Dedifferentiated amniotic fluid mesenchymal stem cell (primary cell): ENCODE measurements around the gene CYP46A1.
A peak's percentile ranks its signal among the peaks of the same experiment; 100 is the strongest.
"Not testable (repeated sequence)": the region's sequence is repeated elsewhere in the genome, so short reads cannot be mapped to it uniquely, and the experiment has no call there.

Experiments
- DNase-seq: peaks from one replicate; pipeline ENCODE4 v3.0.0-alpha.2; 2016; ENCODE audit errors: extremely low spot score

The CYP46A1 gene

DNA sequence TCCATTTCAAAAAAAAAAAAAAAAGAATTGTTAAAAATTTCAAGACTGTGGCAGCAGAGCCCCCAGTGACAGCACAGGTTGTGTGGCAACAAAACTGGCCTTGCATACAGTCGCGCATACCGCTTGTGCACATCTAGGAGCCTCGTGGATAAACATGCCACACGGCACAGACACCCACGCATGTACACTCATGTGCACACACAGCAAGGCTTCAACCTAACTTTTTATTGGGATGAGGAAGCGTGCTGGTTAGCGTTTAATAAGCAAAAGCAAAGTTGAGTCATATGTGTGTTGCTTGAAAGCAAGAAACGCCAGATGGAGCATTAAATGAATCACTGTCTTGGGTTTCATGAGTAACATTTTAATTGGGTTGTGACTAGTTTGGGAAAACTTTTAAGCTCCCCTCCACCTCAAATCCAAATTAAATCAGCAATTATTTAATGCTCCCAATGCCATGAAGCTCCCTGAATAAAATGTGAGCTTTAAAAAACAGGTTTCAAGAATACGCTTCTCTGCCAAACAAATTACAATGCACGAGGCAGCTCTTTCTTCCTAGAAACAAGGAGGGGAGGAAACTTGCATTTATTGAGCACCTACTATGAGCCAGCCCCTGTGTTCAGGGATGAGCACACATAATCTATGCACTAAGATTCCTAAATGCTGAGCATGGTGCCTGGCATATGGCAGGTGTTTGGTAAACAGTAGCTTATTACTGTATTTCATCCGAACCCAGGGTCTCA, 73.4 kb downstream of the CYP46A1 start:
- DNase-seq = peak; percentile 93

DNA sequence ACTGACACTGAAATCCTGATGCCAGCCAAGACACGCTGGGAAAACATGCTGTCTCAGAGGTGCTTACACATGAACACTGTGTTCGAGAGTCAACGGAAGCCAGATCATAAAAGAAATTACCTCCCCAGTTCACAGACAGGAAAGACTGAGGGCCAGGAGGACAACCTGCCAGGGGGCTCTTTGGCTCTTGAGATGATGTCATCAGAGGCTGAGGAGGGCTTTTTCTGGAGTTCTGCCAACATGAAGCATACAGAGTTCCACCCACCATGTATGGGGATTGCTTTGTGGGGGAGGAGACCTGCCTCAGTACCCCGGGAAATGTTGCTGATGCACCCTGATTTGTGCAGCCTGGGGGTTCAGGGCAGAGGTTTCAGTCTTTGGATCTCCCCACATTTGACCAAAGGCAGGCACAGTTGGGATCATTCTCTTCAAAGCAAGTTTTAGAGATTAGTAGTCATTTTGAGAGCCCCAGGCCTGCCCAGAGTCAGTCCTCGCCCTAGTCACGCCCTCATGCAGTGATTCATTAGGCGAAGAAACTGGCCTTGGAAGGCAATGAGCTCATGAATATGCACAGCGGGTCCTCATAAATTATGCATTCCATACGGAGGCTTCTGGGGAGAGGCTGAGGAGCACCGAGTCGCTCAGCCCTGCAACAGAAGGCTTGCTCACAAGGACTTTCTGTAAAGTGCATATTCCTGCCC, 74.2 kb downstream of the CYP46A1 start:
- peak; percentile 90 for DNase-seq

DNA sequence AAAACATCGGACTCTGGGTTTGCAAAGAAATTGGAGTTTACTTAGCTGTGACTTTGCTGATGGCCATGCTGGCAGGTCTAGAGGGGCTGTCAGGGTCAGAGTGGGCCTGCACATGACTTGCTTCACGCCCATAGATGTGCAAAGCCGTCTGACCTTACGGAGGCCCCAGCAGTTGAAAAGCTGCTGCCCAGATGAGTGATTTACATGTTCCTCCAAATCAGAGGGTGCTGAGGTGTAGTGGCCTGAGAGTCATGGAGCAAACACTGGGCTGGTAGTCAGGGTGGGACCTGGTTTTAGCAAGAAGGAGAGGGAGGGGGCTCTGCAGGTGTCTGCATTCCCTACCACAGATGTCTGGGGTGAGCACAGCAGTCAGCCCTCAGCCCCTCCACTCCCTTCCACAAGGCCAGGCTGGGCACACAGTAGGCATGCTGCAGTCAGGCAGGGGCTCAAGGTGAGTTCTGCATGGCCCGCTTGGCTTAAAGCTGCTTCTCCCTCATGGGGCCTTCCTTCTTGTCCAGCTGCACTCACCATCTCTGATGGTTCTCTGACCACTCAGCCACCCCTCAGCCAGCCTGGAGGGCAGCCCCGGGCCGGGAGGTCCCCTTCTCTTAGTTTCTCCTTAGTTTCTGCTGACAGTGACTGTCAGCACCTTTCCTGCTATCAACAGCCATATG, 74.9 kb downstream of the CYP46A1 start:
- DNase-seq = no peak

DNA sequence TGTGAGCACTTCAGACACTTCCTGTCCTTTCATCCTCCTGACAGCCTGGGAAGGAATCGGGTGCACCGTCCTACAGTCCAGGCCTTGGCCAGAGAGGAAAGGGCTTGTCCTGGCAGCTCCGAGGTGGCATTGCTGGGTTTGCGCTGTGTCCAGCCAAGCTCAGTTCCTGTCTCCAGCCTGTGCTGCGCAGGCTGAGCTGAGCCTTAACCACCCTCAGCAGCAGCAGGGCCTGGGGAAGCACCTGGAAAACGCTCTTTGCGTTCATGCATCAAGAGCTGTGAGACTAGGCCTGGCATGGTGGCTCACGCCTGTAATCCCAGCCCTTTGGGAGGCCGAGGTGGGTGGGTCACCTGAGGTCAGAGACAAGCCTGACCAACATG, 75.4 kb downstream of the CYP46A1 start:
- no peak for DNase-seq

DNA sequence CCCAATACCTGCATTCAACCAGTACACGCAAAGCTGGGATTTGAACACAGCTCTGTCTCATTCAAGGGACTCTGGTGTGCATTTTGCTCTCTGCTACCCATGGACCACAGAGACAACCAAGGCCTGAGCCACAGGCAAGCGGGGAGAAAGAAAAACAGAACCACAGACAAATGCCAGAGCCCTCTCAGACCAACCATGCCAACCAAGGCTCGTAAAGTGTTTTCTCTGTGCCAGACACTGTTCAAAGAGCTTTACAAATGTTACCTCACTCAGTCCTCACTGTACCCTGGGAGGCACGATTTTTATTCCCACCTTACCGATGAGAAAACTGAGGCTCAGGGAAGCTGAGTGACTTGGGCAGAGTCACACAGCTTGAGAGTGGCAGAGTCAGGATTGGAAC, 76.7 kb downstream of the CYP46A1 start:
- no peak for DNase-seq

GRCh38 chr14:99762911-99763310, 78.8 kb downstream of the CYP46A1 start:
- DNase-seq = not testable (repeated sequence)

- no peak for DNase-seq
Observed at GRCh38 chr14:99763527-99764221, 79.6 kb downstream of the CYP46A1 start.

DNA sequence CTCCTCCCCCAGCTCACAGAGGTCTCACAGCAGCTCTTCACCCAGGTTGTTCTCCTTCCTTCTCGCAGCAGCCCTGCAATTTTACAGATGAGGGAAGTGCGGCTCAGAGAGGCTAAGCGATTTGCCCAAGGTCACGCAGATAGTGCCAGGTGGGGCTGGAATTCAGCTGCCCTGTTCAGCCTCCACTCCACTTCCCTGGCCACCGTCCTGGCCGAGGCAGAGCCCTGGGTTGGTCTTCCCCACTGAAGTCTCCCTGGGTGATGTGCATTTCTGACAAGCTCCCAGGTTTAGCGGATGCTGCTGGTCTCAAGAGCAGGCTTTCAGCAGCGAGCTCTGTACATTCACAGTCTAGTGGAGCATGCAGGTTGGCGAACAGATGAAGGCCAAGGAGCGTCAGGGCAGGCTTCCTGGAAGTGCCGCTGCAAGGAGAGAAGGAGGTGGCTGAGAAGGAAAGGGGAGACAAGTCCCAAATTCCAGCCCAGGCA, 80.2 kb downstream of the CYP46A1 start:
- DNase-seq = no peak

DNA sequence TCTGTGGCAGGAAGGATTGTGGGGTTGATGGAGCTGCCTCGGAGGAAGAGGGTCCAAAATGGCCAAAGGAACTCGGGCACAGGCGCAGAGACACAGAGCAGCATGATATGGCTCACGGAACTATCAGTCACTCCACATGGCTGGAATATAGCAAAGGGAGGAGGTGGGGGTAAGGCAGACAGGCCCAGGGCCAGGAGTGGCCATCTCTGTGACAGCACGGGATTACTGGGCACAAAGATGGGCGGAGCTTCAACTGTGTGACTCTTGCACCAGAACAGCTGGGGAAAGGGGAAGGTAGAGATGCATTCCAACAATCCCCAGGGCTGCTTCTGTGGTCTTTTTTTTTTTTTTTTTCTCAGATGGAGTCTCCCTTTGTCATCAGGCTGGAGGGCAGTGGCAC, 84.3 kb downstream of the CYP46A1 start:
- DNase-seq = no peak

GRCh38 chr14:99769123-99769522, 85.0 kb downstream of the CYP46A1 start:
- no peak for DNase-seq

DNA sequence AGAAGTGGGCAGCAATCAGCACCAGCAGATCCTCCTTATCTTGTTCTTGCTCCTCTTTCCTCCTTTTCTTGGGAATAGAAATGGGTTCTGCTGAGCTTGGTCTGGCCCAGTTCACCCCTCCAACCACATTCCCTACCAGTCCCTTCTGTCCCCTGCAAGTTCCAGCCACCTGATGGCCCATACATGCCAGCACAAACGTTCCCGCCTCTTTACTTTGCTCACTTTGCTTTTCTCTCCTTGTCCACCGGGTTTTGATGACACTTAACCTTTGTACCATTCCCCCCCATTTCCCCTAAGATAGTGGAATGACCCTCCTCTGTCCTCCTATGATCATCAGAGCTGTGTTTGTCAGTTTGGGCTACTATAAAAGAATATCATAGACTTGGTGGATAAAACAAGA, 85.7 kb downstream of the CYP46A1 start:
- no peak for DNase-seq

GRCh38 chr14:99772371-99773283, 88.5 kb downstream of the CYP46A1 start:
- no peak for DNase-seq

DNA sequence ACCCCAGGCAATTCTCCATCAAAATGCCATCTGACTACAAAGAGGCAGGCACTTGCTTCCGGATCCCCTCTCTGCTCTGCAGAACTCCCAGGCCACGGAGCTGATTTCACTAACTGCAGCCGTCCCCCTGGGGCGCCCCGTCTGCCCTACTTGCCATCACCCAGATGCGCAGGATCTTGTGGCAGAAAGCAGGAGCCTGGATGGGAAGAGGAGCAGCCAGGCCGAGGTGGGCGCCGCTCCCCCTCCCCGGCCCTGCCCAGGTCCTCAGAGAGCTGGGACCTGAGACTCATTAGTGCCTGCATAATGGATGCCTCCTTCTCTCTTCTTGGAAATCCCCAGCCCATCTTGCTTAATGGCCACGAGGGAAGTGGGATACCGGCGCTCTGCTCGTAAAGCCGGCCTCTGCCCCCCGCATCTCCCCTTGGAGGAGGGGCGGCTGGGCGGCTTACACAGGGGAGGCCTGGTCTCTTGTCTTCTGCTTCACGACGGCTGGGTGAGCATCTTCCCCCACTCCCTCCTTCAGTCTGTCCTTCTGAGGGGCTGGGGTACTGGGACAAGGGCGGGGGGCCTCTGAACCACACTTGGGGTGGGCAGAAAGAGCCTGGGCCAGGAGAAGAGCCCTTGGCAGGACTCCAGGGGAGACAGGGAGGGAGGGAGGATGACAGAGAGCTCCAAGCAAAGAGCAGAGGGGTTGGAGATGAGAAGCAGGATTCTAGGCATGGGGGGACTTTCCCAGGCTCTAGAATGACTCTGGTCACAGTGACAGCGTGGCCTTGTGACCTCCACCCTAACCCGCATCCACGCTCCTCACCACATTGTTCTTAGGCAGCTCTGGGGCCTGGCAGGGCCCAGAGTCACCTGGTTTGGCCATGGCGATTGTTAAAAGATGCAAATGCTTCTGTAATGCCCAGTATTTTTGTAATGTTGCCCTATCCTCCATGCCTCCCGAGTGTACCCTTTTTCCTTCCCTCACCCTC, 89.7 kb downstream of the CYP46A1 start:
- DNase-seq = no peak

DNA sequence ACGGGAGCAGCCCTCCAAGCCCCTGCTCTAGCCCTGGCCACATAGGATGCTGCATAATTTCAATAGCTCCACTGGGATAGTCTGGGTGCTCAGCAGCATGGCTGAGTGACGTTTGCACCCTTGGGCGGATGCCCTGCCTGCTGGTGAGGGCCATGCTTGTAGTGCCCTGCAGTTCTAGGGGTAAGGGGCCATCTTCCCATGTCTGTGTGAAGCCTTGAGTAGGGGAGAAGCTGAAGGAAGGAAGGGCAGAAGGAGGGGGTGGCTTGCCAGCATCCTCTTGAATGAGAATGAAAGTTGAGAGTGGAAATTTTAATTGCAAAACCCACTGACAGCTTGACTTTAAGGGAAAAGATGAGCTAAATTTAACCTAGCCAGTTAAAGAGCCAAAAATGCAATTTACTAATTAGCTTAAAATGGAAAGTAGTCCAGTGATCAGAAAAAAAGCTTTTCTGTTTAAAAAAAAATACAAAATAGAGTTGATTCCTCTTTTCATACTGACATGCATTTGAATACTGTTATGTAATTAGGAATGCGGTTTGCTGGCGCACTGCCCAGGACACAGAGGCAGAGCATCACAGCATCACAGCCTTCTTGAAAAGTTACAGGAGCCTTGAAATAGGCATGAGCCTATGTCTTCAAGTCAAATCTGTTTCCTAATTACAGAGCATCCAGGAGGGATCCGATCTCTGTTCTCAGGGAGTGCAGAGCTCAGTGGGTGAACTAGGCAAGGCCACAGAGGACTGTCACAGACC, 90.6 kb downstream of the CYP46A1 start:
- DNase-seq = no peak

- DNase-seq = no peak
Observed at GRCh38 chr14:99775351-99775750, 91.3 kb downstream of the CYP46A1 start.
